ENCODE data around the gene TMEM88.

DNA sequence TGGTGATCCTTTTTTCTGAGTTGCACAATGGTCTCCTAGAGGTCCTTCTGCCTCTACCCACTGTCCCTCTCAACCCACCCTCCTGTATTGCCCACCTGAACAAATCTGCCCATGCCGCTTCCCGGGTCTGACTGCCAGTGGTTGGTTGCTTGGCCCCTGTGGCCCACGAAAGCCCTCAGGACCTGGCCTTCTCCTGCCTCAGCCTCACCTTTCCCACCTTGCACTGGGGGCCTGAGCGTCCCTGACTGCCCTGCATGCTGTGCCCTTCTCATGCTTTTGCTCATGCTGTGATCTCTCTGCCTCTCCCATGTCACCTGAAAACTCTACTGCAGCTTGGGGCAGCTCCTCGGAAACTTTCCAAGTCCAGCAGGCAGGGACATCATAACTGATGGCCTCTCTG, 34.6 kb upstream of the TMEM88 start:
- TF ChIP-seq, protein P1, sequence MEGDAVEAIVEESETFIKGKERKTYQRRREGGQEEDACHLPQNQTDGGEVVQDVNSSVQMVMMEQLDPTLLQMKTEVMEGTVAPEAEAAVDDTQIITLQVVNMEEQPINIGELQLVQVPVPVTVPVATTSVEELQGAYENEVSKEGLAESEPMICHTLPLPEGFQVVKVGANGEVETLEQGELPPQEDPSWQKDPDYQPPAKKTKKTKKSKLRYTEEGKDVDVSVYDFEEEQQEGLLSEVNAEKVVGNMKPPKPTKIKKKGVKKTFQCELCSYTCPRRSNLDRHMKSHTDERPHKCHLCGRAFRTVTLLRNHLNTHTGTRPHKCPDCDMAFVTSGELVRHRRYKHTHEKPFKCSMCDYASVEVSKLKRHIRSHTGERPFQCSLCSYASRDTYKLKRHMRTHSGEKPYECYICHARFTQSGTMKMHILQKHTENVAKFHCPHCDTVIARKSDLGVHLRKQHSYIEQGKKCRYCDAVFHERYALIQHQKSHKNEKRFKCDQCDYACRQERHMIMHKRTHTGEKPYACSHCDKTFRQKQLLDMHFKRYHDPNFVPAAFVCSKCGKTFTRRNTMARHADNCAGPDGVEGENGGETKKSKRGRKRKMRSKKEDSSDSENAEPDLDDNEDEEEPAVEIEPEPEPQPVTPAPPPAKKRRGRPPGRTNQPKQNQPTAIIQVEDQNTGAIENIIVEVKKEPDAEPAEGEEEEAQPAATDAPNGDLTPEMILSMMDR (IDR thresholded peaks at IDR 0.05): no peak
- TF ChIP-seq POLR2A (IDR thresholded peaks at IDR 0.05): no peak

All from upper lobe of left lung (tissue), 4 donors.